Measurements from ENCODE around the gene CROT.

CROT gene

GRCh38 chr7:87435546-87435945, 90.1 kb downstream of the CROT start:
- Histone ChIP-seq H2AFZ (ENCODE audit: low read length) (no peak overlapping the region), H3K4me3 (ENCODE audit: low read depth, low read length, poor library complexity, severe bottlenecking) (no peak overlapping the region), H3F3A (ENCODE audit: insufficient read depth, low read length) (no peaks in the 10 kb centered on the region), H4K20me1 (ENCODE audit: insufficient read depth, low read length) (no peaks in the 10 kb centered on the region), H3K9me3 (ENCODE audit: low read length) (no peaks in the 10 kb centered on the region), H3K27me3 (ENCODE audit: insufficient read depth, low read length) (no peaks in the 10 kb centered on the region), H3K36me3 (ENCODE audit: insufficient read depth, low read length) (peaks cover 56% of the 10 kb centered on the region), H3K27ac (ENCODE audit: low read depth, low read length, poor library complexity, severe bottlenecking) (no peak overlapping the region), H3K9ac (ENCODE audit: low read length) (no peak overlapping the region), H3K79me2 (ENCODE audit: insufficient read depth, low read length) (no peaks in the 10 kb centered on the region), H3K9me2 (ENCODE audit: low read depth, low read length) (no peaks in the 10 kb centered on the region; the same call in 1 of the 2 replicates), H3K4me1 (ENCODE audit: insufficient read depth, low read length, severe bottlenecking) (no peaks in the 10 kb centered on the region), H3K4me2 (ENCODE audit: low read length) (no peak overlapping the region)
- no peak for TF ChIP-seq EZH2 (IDR thresholded peaks at IDR 0.05; ENCODE audit: borderline replicate concordance, low read length)
- TF ChIP-seq CTCF (IDR thresholded peaks at IDR 0.05; ENCODE audit: low read length): no peak

- TF ChIP-seq EZH2 (IDR thresholded peaks at IDR 0.05; ENCODE audit: borderline replicate concordance, low read length) (no peak), CTCF (IDR thresholded peaks at IDR 0.05; ENCODE audit: low read length) (no peak)
- no peak overlapping the region for H3K4me2 ChIP-seq (ENCODE audit: low read length)
Measured at GRCh38 chr7:87445897-87446296, 100.4 kb downstream of the CROT start.

GRCh38 chr7:87447116-87447635, 101.7 kb downstream of the CROT start:
- Histone ChIP-seq H3K9me2 (ENCODE audit: low read depth, low read length) (no peaks in the 10 kb centered on the region), H3K4me1 (ENCODE audit: insufficient read depth, low read length, severe bottlenecking) (peaks cover 10% of the 10 kb centered on the region), H3K9me3 (ENCODE audit: low read length) (peaks cover 3% of the 10 kb centered on the region; the same call in 1 of the 2 replicates), H3F3A (ENCODE audit: insufficient read depth, low read length) (no peaks in the 10 kb centered on the region), H3K4me2 (ENCODE audit: low read length) (no peak overlapping the region), H3K9ac (ENCODE audit: low read length) (no peak overlapping the region), H3K27ac (ENCODE audit: low read depth, low read length, poor library complexity, severe bottlenecking) (no peak overlapping the region), H3K79me2 (ENCODE audit: insufficient read depth, low read length) (no peaks in the 10 kb centered on the region), H3K36me3 (ENCODE audit: insufficient read depth, low read length) (peaks cover 30% of the 10 kb centered on the region), H4K20me1 (ENCODE audit: insufficient read depth, low read length) (no peaks in the 10 kb centered on the region), H3K4me3 (ENCODE audit: low read depth, low read length, poor library complexity, severe bottlenecking) (no peak overlapping the region), H2AFZ (ENCODE audit: low read length) (no peak overlapping the region), H3K27me3 (ENCODE audit: insufficient read depth, low read length) (no peaks in the 10 kb centered on the region)
- TF ChIP-seq EZH2 (IDR thresholded peaks at IDR 0.05; ENCODE audit: borderline replicate concordance, low read length): no peak
- TF ChIP-seq CTCF (IDR thresholded peaks at IDR 0.05; ENCODE audit: low read length): no peak

More at GRCh38 chr7:87445897-87446296, 100.4 kb downstream of the CROT start:
- Histone ChIP-seq H3K27me3 (ENCODE audit: insufficient read depth, low read length) (no peaks in the 10 kb centered on the region), H4K20me1 (ENCODE audit: insufficient read depth, low read length) (no peaks in the 10 kb centered on the region), H3K27ac (ENCODE audit: low read depth, low read length, poor library complexity, severe bottlenecking) (no peak overlapping the region), H3F3A (ENCODE audit: insufficient read depth, low read length) (no peaks in the 10 kb centered on the region), H2AFZ (ENCODE audit: low read length) (no peak overlapping the region), H3K79me2 (ENCODE audit: insufficient read depth, low read length) (no peaks in the 10 kb centered on the region), H3K9me2 (ENCODE audit: low read depth, low read length) (no peaks in the 10 kb centered on the region), H3K4me1 (ENCODE audit: insufficient read depth, low read length, severe bottlenecking) (peaks cover 10% of the 10 kb centered on the region), H3K4me3 (ENCODE audit: low read depth, low read length, poor library complexity, severe bottlenecking) (no peak overlapping the region), H3K9me3 (ENCODE audit: low read length) (peaks cover 3% of the 10 kb centered on the region; the same call in 1 of the 2 replicates), H3K9ac (ENCODE audit: low read length) (no peak overlapping the region), H3K36me3 (ENCODE audit: insufficient read depth, low read length) (peaks cover 23% of the 10 kb centered on the region)

Measured in OCI-LY1 (cell line).